NCI-H2081 (cell line): ENCODE results near the gene MYO16.
"Not testable (repeated sequence)": the region's sequence is repeated elsewhere in the genome, so short reads cannot be mapped to it uniquely, and the experiment has no call there.

ENCODE experiments used
- DNase-seq, 2 experiments: peaks; one replicate each; lab custom pipeline; 2025; lab: John Stamatoyannopoulos, UW

The MYO16 gene

GRCh38 chr13:108983273-108983672, 353.9 kb downstream of the MYO16 start:
- DNase-seq = no peak

GRCh38 chr13:108984251-108984920, 355.0 kb downstream of the MYO16 start:
- DNase-seq = no peak

- DNase-seq = no peak
Observed at GRCh38 chr13:108985166-108985565, 355.8 kb downstream of the MYO16 start.

GRCh38 chr13:108987517-108987916, 358.1 kb downstream of the MYO16 start:
- DNase-seq = no peak

- DNase-seq = no peak
Observed at GRCh38 chr13:108987944-108988343, 358.5 kb downstream of the MYO16 start.

- DNase-seq = not testable (repeated sequence)
Observed at GRCh38 chr13:108991416-108991815, 362.0 kb downstream of the MYO16 start.

- DNase-seq = no peak
Observed at GRCh38 chr13:108993346-108993745, 363.9 kb downstream of the MYO16 start.

- DNase-seq = no peak
Observed at GRCh38 chr13:108996430-108996829, 367.0 kb downstream of the MYO16 start.

GRCh38 chr13:109000207-109000606, 370.8 kb downstream of the MYO16 start:
- no peak for DNase-seq

GRCh38 chr13:109002934-109003333, 373.5 kb downstream of the MYO16 start:
- DNase-seq = no peak

- DNase-seq = no peak
Observed at GRCh38 chr13:109007946-109008345, 378.5 kb downstream of the MYO16 start.

- DNase-seq = no peak
Observed at GRCh38 chr13:109009756-109010155, 380.3 kb downstream of the MYO16 start.

- no peak for DNase-seq
Observed at GRCh38 chr13:109010912-109011311, 381.5 kb downstream of the MYO16 start.

- no peak for DNase-seq
Observed at GRCh38 chr13:109012115-109012514, 382.7 kb downstream of the MYO16 start.

GRCh38 chr13:109021558-109021957, 392.1 kb downstream of the MYO16 start:
- DNase-seq = no peak

- DNase-seq = no peak
Observed at GRCh38 chr13:109024611-109025010, 395.2 kb downstream of the MYO16 start.

- DNase-seq = no peak
Observed at GRCh38 chr13:109026266-109026665, 396.9 kb downstream of the MYO16 start.

GRCh38 chr13:109028624-109029023, 399.2 kb downstream of the MYO16 start:
- no peak for DNase-seq

- DNase-seq = no peak
Observed at GRCh38 chr13:109033090-109033489, 403.7 kb downstream of the MYO16 start.

GRCh38 chr13:109036078-109036780, 406.8 kb downstream of the MYO16 start:
- no peak for DNase-seq

GRCh38 chr13:109043636-109044035, 414.2 kb downstream of the MYO16 start:
- no peak for DNase-seq

- no peak for DNase-seq
Observed at GRCh38 chr13:109055850-109056249, 426.4 kb downstream of the MYO16 start.

GRCh38 chr13:109058087-109058486, 428.7 kb downstream of the MYO16 start:
- no peak for DNase-seq

- DNase-seq = no peak
Observed at GRCh38 chr13:109072505-109072904, 443.1 kb downstream of the MYO16 start.
